GM04503 (cell line): ENCODE results near the gene ZNRF2.
"Not testable (repeated sequence)": the region's sequence is repeated elsewhere in the genome, so short reads cannot be mapped to it uniquely, and the experiment has no call there.

Source experiments
- DNase-seq: peaks from one replicate; pipeline ENCODE4 v3.0.0-alpha.2; 2012; ENCODE audit warnings: low read depth

The ZNRF2 gene

GRCh38 chr7:30363778-30364563 is 79.6 kb downstream of the ZNRF2 start:
- no peak for DNase-seq

DNA sequence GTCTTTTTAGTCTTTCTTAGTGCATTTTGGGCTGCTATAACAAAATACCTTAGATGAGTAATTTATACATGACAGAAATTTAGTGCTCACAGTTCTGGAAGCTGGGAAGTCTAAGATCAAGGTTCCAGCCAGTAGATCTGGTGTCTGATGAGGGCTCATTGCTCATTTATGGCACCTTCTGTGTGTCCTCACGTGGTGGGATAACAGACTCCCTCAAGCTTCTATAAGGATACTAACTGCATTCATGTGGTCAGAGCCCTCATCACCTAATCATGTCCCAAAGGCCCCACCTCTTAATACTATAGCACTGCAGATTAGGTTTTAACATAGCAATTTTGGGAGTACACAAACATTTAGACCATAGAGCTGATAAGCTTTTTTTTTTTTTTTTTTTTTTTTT is 80.4 kb downstream of the ZNRF2 start:
- no peak for DNase-seq

- DNase-seq, result peak; percentile 12
Observed at GRCh38 chr7:30365621-30366020, 81.2 kb downstream of the ZNRF2 start.

DNA sequence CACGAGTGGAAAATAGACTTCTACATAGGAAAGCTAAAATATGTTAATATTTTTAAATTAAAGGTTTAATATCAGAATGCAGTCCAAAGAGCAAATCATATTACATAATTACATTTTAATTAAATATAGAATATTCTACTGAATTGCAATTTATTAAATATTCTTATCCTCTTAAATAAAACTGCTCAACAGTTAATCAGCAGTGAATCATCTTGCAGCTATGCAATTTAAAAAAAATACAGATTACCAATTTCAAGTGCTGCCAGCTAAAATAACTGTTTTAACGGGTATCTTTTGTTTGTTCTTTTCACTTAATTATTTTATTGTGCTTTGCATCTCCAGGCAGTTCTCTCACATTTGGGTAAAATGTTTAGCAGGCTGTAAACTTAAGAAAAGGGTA is 82.2 kb downstream of the ZNRF2 start:
- no peak for DNase-seq

GRCh38 chr7:30367561-30367960 is 83.2 kb downstream of the ZNRF2 start:
- DNase-seq, result no peak

- DNase-seq, result no peak
Observed at GRCh38 chr7:30369879-30370278, 85.5 kb downstream of the ZNRF2 start.

DNA sequence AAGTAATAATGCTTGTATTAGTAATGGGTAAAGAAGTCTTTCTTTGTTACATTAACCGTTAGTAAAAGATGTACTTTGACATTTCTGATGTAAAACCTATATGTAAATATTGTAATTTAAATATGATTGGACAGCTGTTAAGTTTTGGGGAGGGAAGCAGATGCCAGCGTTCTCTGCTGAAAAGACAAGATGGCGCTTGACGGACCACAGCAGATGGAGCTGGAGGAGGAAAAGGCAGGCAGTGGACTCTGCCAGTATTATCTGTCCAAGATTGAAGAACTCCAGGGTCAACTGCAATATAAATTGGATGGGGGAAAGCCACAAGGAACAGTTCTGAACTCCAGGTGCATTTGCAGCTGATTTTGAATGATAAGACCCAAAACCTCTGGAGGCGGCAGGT is 86.9 kb downstream of the ZNRF2 start:
- DNase-seq, result no peak

- no peak for DNase-seq
Observed at GRCh38 chr7:30378275-30378674, 93.9 kb downstream of the ZNRF2 start.

DNA sequence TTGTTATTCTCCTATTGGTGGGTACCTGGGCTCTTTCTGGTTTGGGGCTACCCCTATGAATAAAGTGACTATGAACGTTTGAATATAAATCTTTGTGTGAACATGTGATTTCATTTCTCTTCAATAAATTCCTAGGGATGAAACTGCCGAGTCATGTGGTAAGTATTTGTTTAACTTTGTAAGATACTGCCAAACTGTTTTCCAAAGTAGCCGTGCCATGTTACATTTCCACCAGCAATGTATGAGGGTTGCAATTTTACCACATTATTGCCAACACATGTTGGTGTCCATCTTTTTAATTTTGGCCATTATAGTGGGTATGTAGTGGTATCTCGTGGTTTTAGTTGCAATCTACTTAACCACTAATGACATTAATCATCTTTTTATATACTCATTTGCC is 94.7 kb downstream of the ZNRF2 start:
- peak; percentile 19 for DNase-seq

- DNase-seq, result no peak
Observed at GRCh38 chr7:30379741-30380140, 95.3 kb downstream of the ZNRF2 start.

DNA sequence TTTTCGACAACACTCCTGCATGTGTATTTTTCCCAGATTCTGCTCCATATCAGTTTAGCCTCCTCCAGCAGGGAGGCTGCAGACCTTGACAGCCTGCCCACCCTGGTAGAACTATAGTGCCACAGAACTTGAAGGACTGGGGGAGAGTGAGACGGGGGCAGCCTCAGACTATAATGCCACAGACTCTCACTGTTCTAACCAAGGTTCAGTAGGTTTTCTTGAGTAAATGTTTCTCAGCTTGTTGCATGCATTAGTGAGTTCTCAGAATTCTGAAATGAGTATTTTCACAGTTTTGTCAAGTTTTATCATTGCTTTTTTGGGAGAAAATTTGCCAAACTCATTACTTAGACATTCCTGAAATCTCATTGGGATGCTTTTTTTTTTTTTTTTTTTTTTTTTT is 95.9 kb downstream of the ZNRF2 start:
- DNase-seq, result no peak

- not testable (repeated sequence) for DNase-seq
Observed at GRCh38 chr7:30380824-30381223, 96.4 kb downstream of the ZNRF2 start.

DNA sequence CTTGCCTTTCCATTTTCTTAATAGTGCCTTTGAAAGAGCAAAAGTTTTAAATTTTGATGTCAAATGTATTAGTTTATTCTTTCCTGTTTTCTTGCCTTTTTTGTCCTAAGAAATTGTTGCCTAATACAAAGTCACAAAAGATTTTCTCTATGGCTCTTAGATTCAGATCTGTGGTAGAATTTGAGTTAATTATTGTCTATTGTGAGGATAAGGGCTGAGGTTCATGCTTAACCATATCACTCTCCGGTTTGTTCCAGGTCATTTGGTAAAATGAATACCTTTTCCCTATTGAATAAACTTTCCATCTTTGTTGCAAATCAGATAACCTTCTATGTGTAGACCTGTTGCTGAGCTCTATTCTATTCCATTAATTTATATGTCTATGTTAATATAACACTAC is 98.2 kb downstream of the ZNRF2 start:
- DNase-seq, result no peak

- DNase-seq, result no peak
Observed at GRCh38 chr7:30389791-30390190, 105.4 kb downstream of the ZNRF2 start.

DNA sequence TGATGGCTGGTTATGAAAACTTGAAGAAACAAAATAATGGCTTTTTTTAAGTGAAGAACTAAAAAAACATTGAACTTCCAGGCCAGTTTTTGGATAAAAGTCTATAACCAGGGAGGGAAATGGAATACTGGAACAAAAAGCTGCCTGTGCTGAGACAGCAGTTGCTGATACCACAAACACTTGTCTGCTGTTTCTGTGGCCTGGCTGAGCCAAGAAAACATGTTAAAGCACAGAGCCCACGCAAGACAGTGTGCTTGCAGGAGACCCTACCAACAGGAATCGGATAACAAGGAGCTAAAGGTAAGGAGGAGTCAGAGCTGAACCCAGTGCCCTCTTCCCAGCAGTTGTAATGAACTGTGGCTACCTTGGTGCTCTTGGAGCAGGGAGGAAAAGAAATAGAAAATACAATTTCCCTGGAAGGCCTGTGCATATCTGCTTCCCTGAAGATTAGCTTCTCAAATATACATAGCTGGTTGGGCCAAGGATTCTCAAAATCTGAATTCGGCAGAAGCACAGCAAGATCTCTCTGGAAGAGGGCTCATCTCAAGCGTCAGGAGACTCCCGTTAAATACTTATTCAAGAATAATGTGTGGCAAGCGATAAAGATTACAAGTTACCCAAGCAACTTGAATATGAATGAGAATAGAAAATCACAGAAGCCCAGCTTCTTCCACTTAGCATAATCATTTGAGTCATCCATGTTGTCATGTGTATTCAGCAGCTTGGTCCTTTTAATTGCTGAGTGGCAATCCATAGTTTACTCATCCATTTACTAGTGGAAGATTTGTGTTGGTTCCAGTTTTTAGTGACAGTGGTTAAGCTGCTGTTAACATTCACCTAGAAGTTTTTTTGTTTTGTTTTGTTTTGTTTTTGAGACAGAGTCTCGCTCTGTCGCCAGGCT is 106.6 kb downstream of the ZNRF2 start:
- DNase-seq, result no peak

- no peak for DNase-seq
Observed at GRCh38 chr7:30391806-30392205, 107.4 kb downstream of the ZNRF2 start.

- DNase-seq, result no peak
Observed at GRCh38 chr7:30395676-30396075, 111.3 kb downstream of the ZNRF2 start.

- DNase-seq, result no peak
Observed at GRCh38 chr7:30396389-30396788, 112.0 kb downstream of the ZNRF2 start.

DNA sequence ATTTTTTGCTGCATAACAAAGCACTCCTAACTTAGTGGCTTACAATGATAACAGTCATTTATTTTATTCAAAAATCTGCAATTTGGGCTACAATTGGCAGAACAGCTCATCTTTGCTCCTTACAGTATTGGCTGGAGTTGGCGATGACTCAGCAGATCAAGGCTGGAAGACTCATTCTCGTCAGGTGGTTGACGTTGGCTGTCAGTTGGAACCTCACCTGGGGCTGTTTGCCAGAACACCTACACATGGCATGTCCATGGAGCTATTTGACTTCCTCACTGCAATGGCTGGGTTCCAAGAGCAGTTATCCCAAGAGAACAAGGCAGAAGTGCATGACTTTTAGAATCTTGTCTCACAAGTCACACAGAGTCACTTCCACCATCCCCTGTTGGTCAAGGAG is 119.1 kb downstream of the ZNRF2 start:
- no peak for DNase-seq

- no peak for DNase-seq
Observed at GRCh38 chr7:30405179-30405578, 120.8 kb downstream of the ZNRF2 start.

- DNase-seq, result no peak
Observed at GRCh38 chr7:30406664-30407425, 122.4 kb downstream of the ZNRF2 start.

DNA sequence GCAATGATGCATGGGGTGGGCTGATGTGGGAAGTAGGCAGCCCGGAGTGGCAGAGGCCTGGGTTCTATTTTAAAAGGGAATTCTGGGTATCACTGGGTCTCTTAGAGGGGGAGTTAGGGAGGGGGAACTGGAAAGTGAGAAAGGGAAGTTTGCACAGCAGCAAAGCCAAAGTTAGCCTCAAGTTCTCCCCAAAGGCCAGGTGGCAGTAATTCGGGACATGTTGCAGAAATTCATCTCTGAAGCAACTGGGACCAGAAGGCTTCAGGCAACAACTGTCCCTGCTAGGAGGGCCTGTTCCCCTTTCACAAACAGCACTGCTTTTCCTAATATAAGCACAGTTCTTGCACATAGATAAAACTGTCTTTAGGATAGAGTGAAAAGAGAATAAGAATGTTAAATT is 126.8 kb downstream of the ZNRF2 start:
- DNase-seq, result no peak

DNA sequence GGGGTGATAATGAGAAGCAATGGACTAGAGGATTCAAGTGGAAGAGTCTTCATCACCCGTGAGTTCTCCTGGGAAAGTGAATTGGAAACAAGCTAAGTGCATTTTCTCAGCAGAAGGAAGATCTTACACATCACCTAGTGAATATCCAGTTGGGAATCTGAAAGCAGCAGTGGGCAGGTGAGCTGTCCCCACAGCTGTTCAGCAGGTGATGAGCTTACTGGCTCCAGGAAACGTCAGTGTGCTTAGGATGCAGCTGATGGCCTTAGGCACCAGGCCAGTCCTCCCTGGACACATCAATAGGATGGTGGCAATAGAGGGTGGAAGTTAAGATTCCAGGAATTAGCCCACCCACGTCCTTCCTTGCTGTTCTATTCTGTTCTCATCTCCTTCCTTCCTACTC is 127.5 kb downstream of the ZNRF2 start:
- no peak for DNase-seq
